ENCODE measurements around the gene KRTAP10-10. TPM values are rescaled to one million over a fixed set of nuclear protein-coding genes. Genes with fewer than 3 reads are reported as not detected.

Gene KRTAP10-10
- total and polyA plus RNA-seq, 9 of the 15 experiments (the other 6 are each of a cell fraction or from before 2014, with no cell fraction given): not detected

DNA sequence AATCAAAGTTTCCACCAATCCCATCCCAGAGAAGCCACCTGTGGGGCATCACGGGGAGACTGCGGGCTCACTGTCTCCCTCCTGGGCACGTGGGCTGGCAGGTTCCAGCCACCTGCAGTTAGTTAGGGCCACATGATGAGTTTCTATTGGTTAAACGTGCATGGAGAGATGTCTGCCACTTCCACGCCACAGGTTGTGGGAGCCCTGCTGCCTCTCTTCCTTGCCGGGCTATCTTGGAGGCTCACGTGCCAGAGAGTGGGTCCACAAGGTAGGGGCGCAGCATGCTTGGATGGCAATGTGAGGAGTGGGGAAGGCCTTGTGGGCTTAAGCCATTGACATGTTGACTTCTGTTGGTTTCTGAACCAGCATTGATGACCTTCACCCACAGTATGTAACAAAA lies 33.2 kb upstream of the KRTAP10-10 start:
- Histone ChIP-seq H3K9ac (ENCODE audit: insufficient read depth in 1 of 2, low read depth in 2 of 2, low read length in 2 of 2) (no peak overlapping the region), H3K9me3 (replicated peaks; ENCODE audit: control insufficient read depth, insufficient read depth, low read depth, low read length) (no peaks in the 10 kb centered on the region; the same call in 1 of the 2 replicates), H3K27me3 (ENCODE audit: control insufficient read depth in 2 of 2, insufficient read depth in 2 of 2, low read length in 2 of 2) (peaks cover 9 to 43% of the 10 kb centered on the region in 2 experiments; a peak in 4 of 5 replicates), H3K27ac (ENCODE audit: extremely low read depth, low read depth, low read length) (no peak overlapping the region), H3K9me1 (ENCODE audit: control insufficient read depth, insufficient read depth, low read length) (no peaks in the 10 kb centered on the region), H4K20me1 (replicated peaks; ENCODE audit: control insufficient read depth, insufficient read depth, low read length) (no peaks in the 10 kb centered on the region), H3K4me1 (replicated peaks in 1 of 2; ENCODE audit: control insufficient read depth in 2 of 2, insufficient read depth in 2 of 2, low read length in 2 of 2) (peaks cover 0 to 16% of the 10 kb centered on the region in 2 experiments; a peak in 1 of 5 replicates), H3K4me2 (ENCODE audit: insufficient read depth, low read length) (no peak overlapping the region), H3K4me3 (no peak overlapping the region), H3K79me2 (ENCODE audit: control insufficient read depth, insufficient read depth, low read length) (no peaks in the 10 kb centered on the region), H3K36me3 (ENCODE audit: control insufficient read depth, insufficient read depth, low read length) (no peaks in the 10 kb centered on the region), H2AFZ (ENCODE audit: low read depth, low read length) (no peak overlapping the region)
- POLR2A ChIA-PET: interaction anchor here (0.6 kb wide), 1 partner anchor 11 kb away, joined by 3 read pairs; no protein-coding TSS in a partner anchor
- CTCF ChIA-PET (ENCODE audit: low intra/inter-chr PET ratio): no interaction called here
- no peak for DNase-seq (ENCODE audit: extremely low read depth in 1 of 4, low spot score in 3 of 4)
- 0% methylated on average over 8 of the region's 8 CpGs for WGBS (ENCODE audit: insufficient coverage, low coverage, missing lambda C conversion rate)
- intact Hi-C loops (cut with micrococcal nuclease): no loop called here
- BruUV-seq (replicated peaks): no TSS peak
- in situ Hi-C loops (cut with MboI): no loop called here
- no peak for FAIRE-seq
- TF ChIP-seq BHLHE40 (IDR thresholded peaks at IDR 0.05; ENCODE audit: low read length) (0 out of 2 replicates have a peak, but pooled peaks have one; percentile 14), POLR3A (IDR thresholded peaks at IDR 0.05; ENCODE audit: borderline replicate concordance, extremely low read depth, insufficient read depth, insufficient read length) (no peak), KLF1 (tag; IDR thresholded peaks at IDR 0.05) (no peak)
- TF ChIP-seq, protein P1, sequence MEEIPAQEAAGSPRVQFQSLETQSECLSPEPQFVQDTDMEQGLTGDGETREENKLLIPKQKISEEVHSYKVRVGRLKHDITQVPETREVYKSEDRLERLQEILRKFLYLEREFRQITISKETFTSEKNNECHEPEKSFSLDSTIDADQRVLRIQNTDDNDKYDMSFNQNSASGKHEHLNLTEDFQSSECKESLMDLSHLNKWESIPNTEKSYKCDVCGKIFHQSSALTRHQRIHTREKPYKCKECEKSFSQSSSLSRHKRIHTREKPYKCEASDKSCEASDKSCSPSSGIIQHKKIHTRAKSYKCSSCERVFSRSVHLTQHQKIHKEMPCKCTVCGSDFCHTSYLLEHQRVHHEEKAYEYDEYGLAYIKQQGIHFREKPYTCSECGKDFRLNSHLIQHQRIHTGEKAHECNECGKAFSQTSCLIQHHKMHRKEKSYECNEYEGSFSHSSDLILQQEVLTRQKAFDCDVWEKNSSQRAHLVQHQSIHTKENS (CRISPR knock-in tag; IDR thresholded peaks at IDR 0.05): no peak
- no peak for ATAC-seq

DNA sequence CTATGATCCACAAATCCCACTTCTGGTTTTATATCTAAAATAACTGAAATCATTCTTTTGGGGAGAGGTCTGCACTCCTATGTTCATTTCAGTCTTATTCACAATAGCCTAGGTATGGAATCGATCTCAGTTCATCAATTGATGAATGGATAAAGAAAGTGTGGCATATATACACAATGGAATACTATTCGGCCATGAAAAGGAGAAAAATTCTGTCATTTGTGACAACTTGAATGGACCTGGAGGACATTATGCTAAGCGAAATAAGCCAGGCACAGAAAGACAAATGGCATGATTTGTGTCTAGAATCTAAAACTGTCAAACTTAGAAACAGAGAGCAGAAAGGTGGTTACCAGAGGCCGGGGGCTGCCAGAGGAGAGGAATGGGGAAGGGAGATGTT lies 30.7 kb upstream of the KRTAP10-10 start:
- Histone ChIP-seq H2AFZ (ENCODE audit: low read depth, low read length) (no peak overlapping the region), H3K9me3 (replicated peaks; ENCODE audit: control insufficient read depth, insufficient read depth, low read depth, low read length) (no peaks in the 10 kb centered on the region; the same call in none of the 2 replicates), H3K9me1 (ENCODE audit: control insufficient read depth, insufficient read depth, low read length) (no peaks in the 10 kb centered on the region), H3K4me2 (ENCODE audit: insufficient read depth, low read length) (no peak overlapping the region), H3K27me3 (ENCODE audit: control insufficient read depth in 2 of 2, insufficient read depth in 2 of 2, low read length in 2 of 2) (peaks cover 4 to 19% of the 10 kb centered on the region in 2 experiments; a peak in 3 of 5 replicates), H3K4me3 (no peak overlapping the region), H3K4me1 (replicated peaks in 1 of 2; ENCODE audit: control insufficient read depth in 2 of 2, insufficient read depth in 2 of 2, low read length in 2 of 2) (peaks cover 0 to 10% of the 10 kb centered on the region in 2 experiments; a peak in 1 of 5 replicates), H3K27ac (ENCODE audit: extremely low read depth, low read depth, low read length) (no peak overlapping the region), H4K20me1 (replicated peaks; ENCODE audit: control insufficient read depth, insufficient read depth, low read length) (no peaks in the 10 kb centered on the region), H3K36me3 (ENCODE audit: control insufficient read depth, insufficient read depth, low read length) (no peaks in the 10 kb centered on the region), H3K79me2 (ENCODE audit: control insufficient read depth, insufficient read depth, low read length) (no peaks in the 10 kb centered on the region), H3K9ac (ENCODE audit: insufficient read depth in 1 of 2, low read depth in 2 of 2, low read length in 2 of 2) (no peak overlapping the region)
- no peak for ATAC-seq
- in situ Hi-C loops (cut with MboI) (no loop called here), intact Hi-C loops (cut with micrococcal nuclease) (no loop called here)
- peak; percentile 29 for FAIRE-seq
- POLR2A ChIA-PET: no interaction called here
- no TSS peak for BruUV-seq (replicated peaks)
- 3% methylated on average over 4 of the region's 4 CpGs for WGBS (ENCODE audit: insufficient coverage, low coverage, missing lambda C conversion rate)
- TF ChIP-seq NFIX (CRISPR knock-in tag; IDR thresholded peaks at IDR 0.05; ENCODE audit: low read depth): no peak
- TF ChIP-seq RBM25 (IDR thresholded peaks at IDR 0.05; ENCODE audit: low read depth, low read length, severe bottlenecking): peak; percentile 16
- peak; percentile 36 for TF ChIP-seq ZNF146 (CRISPR knock-in tag; IDR thresholded peaks at IDR 0.05; ENCODE audit: unreplicated experiment)
- CTCF ChIA-PET (ENCODE audit: low intra/inter-chr PET ratio): no interaction called here
- DNase-seq (ENCODE audit: extremely low read depth in 1 of 4, low spot score in 3 of 4): no peak

Data from K562 (cell line).